ENCODE results near the gene LMTK2.

LMTK2 gene

GRCh38 chr7:98230746-98231471, 124.2 kb downstream of the LMTK2 start:
- DNase-seq (ENCODE audit: low read depth, low spot score) = no peak
- in situ Hi-C loops (cut with HindIII; ENCODE audit: low sequenced_read_pairs) = no loop called here
- TF ChIP-seq CTCF (IDR thresholded peaks at IDR 0.05; ENCODE audit: low read depth, low read length) = no peak
- H3K4me3 ChIP-seq (ENCODE audit: low read depth, low read length) = no peak overlapping the region

- no peak overlapping the region for H3K4me3 ChIP-seq (ENCODE audit: low read depth, low read length)
- no peak for TF ChIP-seq CTCF (IDR thresholded peaks at IDR 0.05; ENCODE audit: low read depth, low read length)
- in situ Hi-C loops (cut with HindIII; ENCODE audit: low sequenced_read_pairs) = no loop called here
- DNase-seq (ENCODE audit: low read depth, low spot score) = no peak
Observed at GRCh38 chr7:98231493-98232262, 125.0 kb downstream of the LMTK2 start.

GRCh38 chr7:98232263-98232585, 125.6 kb downstream of the LMTK2 start:
- no peak for TF ChIP-seq CTCF (IDR thresholded peaks at IDR 0.05; ENCODE audit: low read depth, low read length)
- no peak overlapping the region for H3K4me3 ChIP-seq (ENCODE audit: low read depth, low read length)
- in situ Hi-C loops (cut with HindIII; ENCODE audit: low sequenced_read_pairs) = no loop called here
- no peak for DNase-seq (ENCODE audit: low read depth, low spot score)

- no peak for TF ChIP-seq CTCF (IDR thresholded peaks at IDR 0.05; ENCODE audit: low read depth, low read length)
- in situ Hi-C loops (cut with HindIII; ENCODE audit: low sequenced_read_pairs) = no loop called here
- no peak for DNase-seq (ENCODE audit: low read depth, low spot score)
- no peak overlapping the region for H3K4me3 ChIP-seq (ENCODE audit: low read depth, low read length)
Observed at GRCh38 chr7:98232799-98233198, 126.1 kb downstream of the LMTK2 start.

GRCh38 chr7:98233219-98234070, 126.8 kb downstream of the LMTK2 start:
- in situ Hi-C loops (cut with HindIII; ENCODE audit: low sequenced_read_pairs) = no loop called here
- DNase-seq (ENCODE audit: low read depth, low spot score) = no peak
- no peak for TF ChIP-seq CTCF (IDR thresholded peaks at IDR 0.05; ENCODE audit: low read depth, low read length)
- no peak overlapping the region for H3K4me3 ChIP-seq (ENCODE audit: low read depth, low read length)

GRCh38 chr7:98234429-98235147, 127.9 kb downstream of the LMTK2 start:
- no peak for TF ChIP-seq CTCF (IDR thresholded peaks at IDR 0.05; ENCODE audit: low read depth, low read length)
- in situ Hi-C loops (cut with HindIII; ENCODE audit: low sequenced_read_pairs) = no loop called here

More at GRCh38 chr7:98234429-98235147, 127.9 kb downstream of the LMTK2 start:
- H3K4me3 ChIP-seq (ENCODE audit: low read depth, low read length) = no peak overlapping the region
- no peak for DNase-seq (ENCODE audit: low read depth, low spot score)
